K562 (cell line): Measurements from ENCODE around the gene G6PC2. TPM values are rescaled to one million over a fixed set of nuclear protein-coding genes. Genes with fewer than 3 reads are reported as not detected.

Experiments
- ATAC-seq: fragments of 200-7000 bp; cut with Tn5 transposase; 3 replicates; pipeline ENCODE4 v1.9.1; 2020; ENCODE audit warnings: moderate library complexity
- BruUV-seq: library from RNA; stranded (reverse); fragments of 400-500 nt; replicated peaks from 2 replicates; lab custom pipeline; 2021; lab: Mats Ljungman, UMichigan
- CTCF ChIA-PET: fragments of 300-600 bp; formaldehyde crosslinking; extraction: SDS; loops from one replicate; lab custom pipeline; 2021; ENCODE audit warnings: low intra/inter-chr PET ratio; lab: Yijun Ruan, JAX
- POLR2A ChIA-PET: fragments of 300-600, 350-650 bp; sonication (Branson Sonifier 250); formaldehyde crosslinking; extraction: SDS; loops from one replicate; lab custom pipeline; 2021; ENCODE audit warnings: antibody characterized with exemption, inconsistent platforms; lab: Yijun Ruan, JAX
- DNase-seq, 4 experiments: peaks; one replicate each; pipeline versions ENCODE4 v3.0.0 to v3.0.0-alpha.2; 2011 to 2018; ENCODE audit warnings: low spot score in 3 of 4, mixed read lengths in 3 of 4; ENCODE audit errors: extremely low read depth in 1 of 4
- FAIRE-seq: peaks from 2 replicates; lab custom pipeline; 2011; peaks lifted over from hg19 to GRCh38; lab: Jason Lieb, UNC
- H2AFZ ChIP-seq: 2 replicates; pipeline ENCODE4 v1.6.0; 2011; ENCODE audit warnings: low read depth, low read length, control low read depth, inconsistent platforms
- H3K27ac ChIP-seq: fragments of 200-600 bp; 3 replicates; pipeline ENCODE4 v1.8.0; 2011; ENCODE audit warnings: low read depth, mild to moderate bottlenecking, control low read depth, inconsistent platforms, low read length, moderate library complexity, mixed read lengths; ENCODE audit errors: extremely low read depth
- H3K27me3 ChIP-seq, 2 experiments: fragments of 300-600 bp in 1 of 2; 2 replicates in 1 of 2; 3 replicates in 1 of 2; pipeline versions ENCODE4 v1.6.0 to v1.8.0; 2011; ENCODE audit warnings: inconsistent platforms in 2 of 2, low read length in 2 of 2, mild to moderate bottlenecking in 1 of 2, mixed read lengths in 1 of 2, moderate library complexity in 1 of 2; ENCODE audit not compliant: control insufficient read depth in 2 of 2, insufficient read depth in 2 of 2
- H3K36me3 ChIP-seq: fragments of 300-600 bp; 3 replicates; pipeline ENCODE4 v1.8.0; 2011; ENCODE audit warnings: mild to moderate bottlenecking, low read length, inconsistent platforms; ENCODE audit not compliant: control insufficient read depth, insufficient read depth
- H3K4me1 ChIP-seq, 2 experiments: fragments of 200-600 bp in 1 of 2; replicated peaks in 1 of 2; 2 replicates in 1 of 2; 3 replicates in 1 of 2; pipeline versions ENCODE4 v1.5.1 to v1.8.0; 2011; ENCODE audit warnings: inconsistent platforms in 2 of 2, low read length in 2 of 2, mild to moderate bottlenecking in 1 of 2, mixed read lengths in 1 of 2, moderate library complexity in 1 of 2; ENCODE audit not compliant: control insufficient read depth in 2 of 2, insufficient read depth in 2 of 2
- H3K4me2 ChIP-seq: 2 replicates; pipeline ENCODE4 v1.6.1; 2011; ENCODE audit warnings: low read length, control low read depth, inconsistent platforms, mixed read lengths; ENCODE audit not compliant: insufficient read depth
- H3K4me3 ChIP-seq: fragments of 200-600 bp; sonication (generic), shearing (Covaris generic); 2 replicates; pipeline ENCODE4 v1.5.1; 2016; ENCODE audit warnings: control low read depth, inconsistent platforms
- H3K79me2 ChIP-seq: fragments of 200-600 bp; 3 replicates; pipeline ENCODE4 v1.8.0; 2011; ENCODE audit warnings: low read length, inconsistent platforms; ENCODE audit not compliant: control insufficient read depth, insufficient read depth
- H3K9ac ChIP-seq, 2 experiments: 2 replicates each; pipeline versions ENCODE4 v1.6.0 to v1.6.1; 2011; ENCODE audit warnings: low read depth in 2 of 2, low read length in 2 of 2, control low read depth in 1 of 2, inconsistent platforms in 1 of 2, mild to moderate bottlenecking in 1 of 2, mixed read lengths in 1 of 2; ENCODE audit not compliant: insufficient read depth in 1 of 2
- H3K9me1 ChIP-seq: one replicate; pipeline ENCODE4 v1.6.0; 2011; ENCODE audit warnings: inconsistent platforms, mild to moderate bottlenecking, low read length, moderate library complexity; ENCODE audit not compliant: control insufficient read depth, insufficient read depth
- H3K9me3 ChIP-seq: replicated peaks from 2 replicates; pipeline ENCODE4 v1.5.1; 2011; ENCODE audit warnings: low read depth, low read length, inconsistent platforms; ENCODE audit not compliant: control insufficient read depth, insufficient read depth
- H4K20me1 ChIP-seq: replicated peaks from 2 replicates; pipeline ENCODE4 v1.6.1; 2011; ENCODE audit warnings: low read length, inconsistent platforms, mixed read lengths; ENCODE audit not compliant: control insufficient read depth, insufficient read depth
- ATF4 ChIP-seq: fragments of 450-650 bp; formaldehyde crosslinking; IDR thresholded peaks from 2 replicates; pipeline ENCODE4 v1.4.0; 2022; ENCODE audit warnings: mild to moderate bottlenecking, moderate library complexity
- BRCA1 ChIP-seq, 2 experiments: fragments of 450-650 bp in 1 of 2; sonication (generic) in 1 of 2; formaldehyde crosslinking in 1 of 2; IDR thresholded peaks; 2 replicates each; pipeline versions ENCODE4 v1.5.0 to v1.6.1; 2017 to 2020; ENCODE audit warnings: mild to moderate bottlenecking in 1 of 2, missing genetic modification reagents in 1 of 2
- C11orf30 ChIP-seq: fragments of 450-650 bp; IDR thresholded peaks from 2 replicates; pipeline ENCODE4 v1.6.1; 2016; ENCODE audit warnings: low read depth, mild to moderate bottlenecking
- HEY1 ChIP-seq: fragments of 250-450 bp; sonication (Bioruptor Pico); IDR thresholded peaks from 2 replicates; pipeline ENCODE4 v1.5.0; 2020; ENCODE audit warnings: mild to moderate bottlenecking, moderate library complexity, borderline replicate concordance
- HNRNPUL1 ChIP-seq: fragments of 200-400 bp; formaldehyde crosslinking; IDR thresholded peaks from 2 replicates; pipeline ENCODE4 v1.6.1; 2017; ENCODE audit warnings: low read length
- MAFG ChIP-seq: fragments of 450-650 bp; conservative IDR thresholded peaks from 2 replicates; pipeline ENCODE4 v1.6.1; 2016; ENCODE audit warnings: missing genetic modification characterization, missing compliant biosample characterization
- NFYB ChIP-seq: IDR thresholded peaks from 2 replicates; pipeline ENCODE4 v1.6.1; 2011; ENCODE audit warnings: mild to moderate bottlenecking, moderate library complexity; ENCODE audit not compliant: insufficient read length; ENCODE audit errors: extremely low read depth
- PTBP1 ChIP-seq: fragments of 200-400 bp; formaldehyde crosslinking; IDR thresholded peaks from 2 replicates; pipeline ENCODE4 v1.6.1; 2017; ENCODE audit warnings: low read depth, low read length
- SIX5 ChIP-seq, 2 experiments: IDR thresholded peaks; 2 replicates each; pipeline ENCODE4 v1.6.1; 2011; ENCODE audit warnings: low read length in 2 of 2, borderline replicate concordance in 1 of 2, low read depth in 1 of 2, mild to moderate bottlenecking in 1 of 2, moderate library complexity in 1 of 2; ENCODE audit not compliant: insufficient read depth in 1 of 2
- TAF15 ChIP-seq: fragments of 200-400 bp; formaldehyde crosslinking; IDR thresholded peaks from 2 replicates; pipeline ENCODE4 v1.6.1; 2017; ENCODE audit warnings: mild to moderate bottlenecking, low read depth, low read length, moderate library complexity
- ZNF140 ChIP-seq: fragments of 250-450 bp; sonication (Bioruptor Pico); IDR thresholded peaks from 2 replicates; pipeline ENCODE4 v1.8.0; 2021; ENCODE audit warnings: moderate library complexity, mild to moderate bottlenecking, inconsistent platforms
- ZNF165 ChIP-seq: fragments of 250-450 bp; sonication (Bioruptor Pico); IDR thresholded peaks from 2 replicates; pipeline ENCODE4 v1.4.0; 2020; ENCODE audit warnings: borderline replicate concordance
- ZNF316 ChIP-seq: fragments of 450-650 bp; IDR thresholded peaks from 2 replicates; pipeline ENCODE4 v1.6.1; 2016
- ZNF644 ChIP-seq: fragments of 200-800 bp; sonication (Bioruptor generic); IDR thresholded peaks from 2 replicates; pipeline ENCODE4 v1.6.1; 2016; ENCODE audit warnings: low read depth, missing genetic modification characterization, missing compliant biosample characterization
- ZNF766 ChIP-seq: fragments of 200-800 bp; sonication (Bioruptor generic); conservative IDR thresholded peaks from 2 replicates; pipeline ENCODE4 v1.6.1; 2016; ENCODE audit warnings: missing genetic modification characterization, missing compliant biosample characterization
- ZNF780A ChIP-seq: fragments of 250-450 bp; sonication (Bioruptor Pico); IDR thresholded peaks from 2 replicates; pipeline ENCODE4 v1.5.0; 2021; ENCODE audit warnings: mild to moderate bottlenecking
- WGBS: fragments of 100-300 bp; shearing (Covaris generic); methylation state at CpG from one replicate; pipeline ENCODE4 v1.1.6; 2016; ENCODE audit warnings: low coverage, mixed read lengths; ENCODE audit not compliant: insufficient coverage; ENCODE audit errors: missing lambda C conversion rate; 5-methylcytosine and 5-hydroxymethylcytosine counted together
- in situ Hi-C: fragments of 300-500 bp; cut with MboI; formaldehyde crosslinking; loops from 4 replicates; pipeline ENCODE4 v1.15.0; 2018; ENCODE audit warnings: inconsistent platforms, mixed read lengths
- intact Hi-C: fragments of 100-400 bp; cut with micrococcal nuclease; formaldehyde crosslinking; loops from 2 replicates; pipeline ENCODE4 v1.14.2; 2022
- polyA plus RNA-seq, 8 experiments: library from polyadenylated mRNA; depleted of rRNA in 4 of 8; stranded (reverse) in 5 of 8; unstranded in 3 of 8; fragments of >200 nt; fragmentation: Nextera tagmentation in 2 of 8; fragmentation: Illumina TruSeq in 1 of 8; extraction: Ambion mirVana in 2 of 8; extraction: Trizol in 1 of 8; gene quantifications; 2 replicates each; pipeline versions ENCODE4 v1.2.1 to v1.2.3, GENCODE V29; 2011 to 2014; ENCODE audit warnings: inconsistent platforms in 1 of 8, missing spikeins in 1 of 8
- total RNA-seq, 7 experiments: library from RNA; depleted of rRNA in 6 of 7; stranded (reverse); fragments of >200 nt in 6 of 7; fragmentation: Illumina TruSeq in 2 of 7; extraction: Trizol in 2 of 7; gene quantifications; 2 replicates each; pipeline versions ENCODE4 v1.2.1 to v1.2.3, GENCODE V29; 2011 to 2021; ENCODE audit warnings: low replicate concordance in 1 of 7
- TF ChIP-seq, protein P1 (sequence below): sonication (generic); formaldehyde crosslinking; IDR thresholded peaks from 2 replicates; pipeline ENCODE4 v1.8.1; 2022; ENCODE audit warnings: missing genetic modification reagents

The G6PC2 gene
- total and polyA plus RNA-seq, 9 of the 15 experiments (the other 6 are each of a cell fraction or from before 2014, with no cell fraction given), result 0.03 to 0.15 TPM; not detected in 7

- no TSS peak for BruUV-seq
- peaks cover 18% of the 10 kb centered on the region for H3K9me3 ChIP-seq
- ChIA-PET CTCF (no interaction called here), POLR2A (no interaction called here)
- no peak overlapping the region for H2AFZ ChIP-seq
- H3K9ac ChIP-seq, result no peak overlapping the region
- H3K4me2 ChIP-seq, result no peak overlapping the region
- ATAC-seq (no peak), DNase-seq (no peak), FAIRE-seq (no peak)
- TF ChIP-seq ZNF165 (CRISPR knock-in tag), result no peak
- TF ChIP-seq, protein P1, sequence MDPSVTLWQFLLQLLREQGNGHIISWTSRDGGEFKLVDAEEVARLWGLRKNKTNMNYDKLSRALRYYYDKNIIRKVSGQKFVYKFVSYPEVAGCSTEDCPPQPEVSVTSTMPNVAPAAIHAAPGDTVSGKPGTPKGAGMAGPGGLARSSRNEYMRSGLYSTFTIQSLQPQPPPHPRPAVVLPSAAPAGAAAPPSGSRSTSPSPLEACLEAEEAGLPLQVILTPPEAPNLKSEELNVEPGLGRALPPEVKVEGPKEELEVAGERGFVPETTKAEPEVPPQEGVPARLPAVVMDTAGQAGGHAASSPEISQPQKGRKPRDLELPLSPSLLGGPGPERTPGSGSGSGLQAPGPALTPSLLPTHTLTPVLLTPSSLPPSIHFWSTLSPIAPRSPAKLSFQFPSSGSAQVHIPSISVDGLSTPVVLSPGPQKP (CRISPR knock-in tag), result no peak
- TF ChIP-seq BRCA1 (IDR thresholded peaks at IDR 0.05), result no peak
- TF ChIP-seq BRCA1 (CRISPR knock-in tag; IDR thresholded peaks at IDR 0.05), result no peak
- TF ChIP-seq HNRNPUL1, result no peak
- TF ChIP-seq ZNF316, result peak; percentile 92
- no peak for TF ChIP-seq ZNF766 (CRISPR knock-in tag)
- TF ChIP-seq TAF15, result no peak
- no peak for TF ChIP-seq PTBP1
- no peak for TF ChIP-seq ZNF140 (CRISPR knock-in tag)
- peak; percentile 36 for TF ChIP-seq MAFG (tag)
- TF ChIP-seq C11orf30, result peak; percentile 65; the same call in 1 of the 2 replicates
- no peak for TF ChIP-seq SIX5 (IDR thresholded peaks at IDR 0.05; ENCODE audit: borderline replicate concordance in 1 of 2, insufficient read depth in 1 of 2, low read depth in 1 of 2, low read length in 2 of 2)
- no peak for TF ChIP-seq HEY1 (CRISPR knock-in tag)
- no peak for TF ChIP-seq ZNF780A (CRISPR knock-in tag)
- no peak for TF ChIP-seq ZNF644
- no peak for TF ChIP-seq ATF4 (CRISPR knock-in tag)
- TF ChIP-seq NFYB, result no peak
- no peaks in the 10 kb centered on the region for H3K9me1 ChIP-seq
- in situ Hi-C loops, result loop anchor here (25.0 kb wide), 1 partner anchor 460 kb away; no protein-coding TSS in a partner anchor
- 64% methylated on average over 1 of the region's 1 CpG for WGBS
- H4K20me1 ChIP-seq, result no peaks in the 10 kb centered on the region
- no peaks in the 10 kb centered on the region for H3K79me2 ChIP-seq
- H3K36me3 ChIP-seq, result no peaks in the 10 kb centered on the region
- H3K4me3 ChIP-seq, result no peak overlapping the region
- H3K27me3 ChIP-seq, result no peaks in the 10 kb centered on the region
- H3K27ac ChIP-seq, result no peak overlapping the region
- intact Hi-C loops, result no loop called here
- no peaks in the 10 kb centered on the region for H3K4me1 ChIP-seq
These were observed 51.3 kb downstream of the G6PC2 start for GRCh38 chr2:168952424-168952823.
